ENCODE results near the gene PRKCH.

PRKCH gene

GRCh38 chr14:61504901-61505300, 183.5 kb downstream of the PRKCH start:
- no peak overlapping the region for H3K4me3 ChIP-seq (ENCODE audit: low read depth, low read length)
- no peak for DNase-seq (ENCODE audit: low read depth)
- in situ Hi-C loops (cut with HindIII; ENCODE audit: low sequenced_read_pairs): no loop called here
- TF ChIP-seq CTCF (IDR thresholded peaks at IDR 0.05; ENCODE audit: low read depth, low read length, missing control alignments): no peak

- in situ Hi-C loops (cut with HindIII; ENCODE audit: low sequenced_read_pairs): no loop called here
- H3K4me3 ChIP-seq (ENCODE audit: low read depth, low read length): no peak overlapping the region
- TF ChIP-seq CTCF (IDR thresholded peaks at IDR 0.05; ENCODE audit: low read depth, low read length, missing control alignments): no peak
- peak; percentile 85 for DNase-seq (ENCODE audit: low read depth)
These were observed 184.7 kb downstream of the PRKCH start for GRCh38 chr14:61505815-61506809.

GRCh38 chr14:61508526-61508925, 187.1 kb downstream of the PRKCH start:
- TF ChIP-seq CTCF (IDR thresholded peaks at IDR 0.05; ENCODE audit: low read depth, low read length, missing control alignments): no peak
- DNase-seq (ENCODE audit: low read depth): no peak
- in situ Hi-C loops (cut with HindIII; ENCODE audit: low sequenced_read_pairs): no loop called here
- H3K4me3 ChIP-seq (ENCODE audit: low read depth, low read length): no peak overlapping the region

- no peak for TF ChIP-seq CTCF (IDR thresholded peaks at IDR 0.05; ENCODE audit: low read depth, low read length, missing control alignments)
These were observed 189.6 kb downstream of the PRKCH start for GRCh38 chr14:61510736-61511557.

GRCh38 chr14:61511558-61511948, 190.2 kb downstream of the PRKCH start:
- DNase-seq (ENCODE audit: low read depth): no peak
- in situ Hi-C loops (cut with HindIII; ENCODE audit: low sequenced_read_pairs): no loop called here
- TF ChIP-seq CTCF (IDR thresholded peaks at IDR 0.05; ENCODE audit: low read depth, low read length, missing control alignments): no peak
- H3K4me3 ChIP-seq (ENCODE audit: low read depth, low read length): no peak overlapping the region

More at GRCh38 chr14:61510736-61511557, 189.6 kb downstream of the PRKCH start:
- H3K4me3 ChIP-seq (ENCODE audit: low read depth, low read length): no peak overlapping the region
- in situ Hi-C loops (cut with HindIII; ENCODE audit: low sequenced_read_pairs): no loop called here
- no peak for DNase-seq (ENCODE audit: low read depth)

- in situ Hi-C loops (cut with HindIII; ENCODE audit: low sequenced_read_pairs): no loop called here
- peak; percentile 49 for DNase-seq (ENCODE audit: low read depth)
- H3K4me3 ChIP-seq (ENCODE audit: low read depth, low read length): no peak overlapping the region
- no peak for TF ChIP-seq CTCF (IDR thresholded peaks at IDR 0.05; ENCODE audit: low read depth, low read length, missing control alignments)
These were observed 190.9 kb downstream of the PRKCH start for GRCh38 chr14:61512026-61512834.

Data from astrocyte of the cerebellum (primary cell).